CD14-positive monocyte (primary cell): ENCODE measurements around the gene ZMYND19. TPM values are rescaled to one million over a fixed set of nuclear protein-coding genes. Genes with fewer than 3 reads are reported as not detected.

Experiments
- DNase-seq, 3 donors: peaks; one replicate each; pipeline ENCODE4 v3.0.0-alpha.2; 2011 to 2022
- H2AFZ ChIP-seq: 2 replicates; pipeline ENCODE4 v1.6.0; 2012; ENCODE audit warnings: mild to moderate bottlenecking, low read depth, low read length, inconsistent platforms; ENCODE audit not compliant: insufficient read depth, poor library complexity, severe bottlenecking
- H3K27ac ChIP-seq, 2 donors: 1 replicate in 1 of 2; 2 replicates in 1 of 2; pipeline ENCODE4 v1.5.1; 2012 to 2013; ENCODE audit warnings: low read length in 2 of 2, control low read depth in 1 of 2, inconsistent platforms in 1 of 2, low read depth in 1 of 2, mild to moderate bottlenecking in 1 of 2
- H3K27me3 ChIP-seq, 2 donors: one replicate each; pipeline versions ENCODE4 v1.6.0 to v1.6.1; 2011 to 2013; ENCODE audit warnings: low read length in 2 of 2; ENCODE audit not compliant: control insufficient read depth in 2 of 2, insufficient read depth in 2 of 2
- H3K36me3 ChIP-seq, 2 donors: replicated peaks in 1 of 2; 1 replicate in 1 of 2; 2 replicates in 1 of 2; pipeline versions ENCODE4 v1.5.1 to v1.6.1; 2012 to 2013; ENCODE audit warnings: low read length in 2 of 2, control low read depth in 1 of 2, inconsistent platforms in 1 of 2, mild to moderate bottlenecking in 1 of 2; ENCODE audit not compliant: insufficient read depth in 2 of 2, control insufficient read depth in 1 of 2
- H3K4me1 ChIP-seq, 2 donors: 1 replicate in 1 of 2; 2 replicates in 1 of 2; pipeline versions ENCODE4 v1.5.1 to v1.6.1; 2012 to 2013; ENCODE audit warnings: low read length in 2 of 2, control low read depth in 1 of 2, inconsistent platforms in 1 of 2, mild to moderate bottlenecking in 1 of 2, moderate library complexity in 1 of 2; ENCODE audit not compliant: insufficient read depth in 2 of 2, control insufficient read depth in 1 of 2
- H3K4me2 ChIP-seq: replicated peaks from 2 replicates; pipeline ENCODE3; 2012; ENCODE audit warnings: low read length, moderate library complexity, mild to moderate bottlenecking; ENCODE audit not compliant: poor library complexity, severe bottlenecking; ENCODE audit errors: extremely low read depth
- H3K4me3 ChIP-seq, 3 experiments: fragments of 200-600 bp in 1 of 3; sonication (generic) in 1 of 3; replicated peaks in 1 of 3; 1 replicate in 2 of 3; 2 replicates in 1 of 3; pipeline ENCODE4 v1.5.1; 2011 to 2013; ENCODE audit warnings: low read length in 3 of 3, mild to moderate bottlenecking in 3 of 3, control low read depth in 2 of 3, low read depth in 2 of 3, inconsistent platforms in 1 of 3, moderate library complexity in 1 of 3
- H3K79me2 ChIP-seq: 2 replicates; pipeline ENCODE4 v1.6.0; 2012; ENCODE audit warnings: mild to moderate bottlenecking, control low read depth, inconsistent platforms, low read length, moderate library complexity; ENCODE audit not compliant: insufficient read depth
- H3K9ac ChIP-seq: 2 replicates; pipeline ENCODE4 v1.6.0; 2017; ENCODE audit warnings: low read length, mild to moderate bottlenecking; ENCODE audit not compliant: insufficient read depth, poor library complexity, severe bottlenecking
- H3K9me3 ChIP-seq, 2 donors: replicated peaks in 1 of 2; 1 replicate in 1 of 2; 2 replicates in 1 of 2; pipeline versions ENCODE4 v1.5.1 to v1.6.1; 2012 to 2013; ENCODE audit warnings: low read length in 2 of 2, control low read depth in 1 of 2; ENCODE audit not compliant: control insufficient read depth in 1 of 2, insufficient read depth in 1 of 2
- H4K20me1 ChIP-seq: 2 replicates; pipeline ENCODE4 v1.6.0; 2012; ENCODE audit warnings: mild to moderate bottlenecking, low read length, control low read depth, moderate library complexity; ENCODE audit not compliant: insufficient read depth
- H3K27ac Mint-ChIP-seq, 7 donors: one replicate each; pipeline ENCODE4 v1.8.0; 2020; ENCODE audit warnings: mild to moderate bottlenecking in 7 of 7, mixed read lengths in 7 of 7, moderate library complexity in 6 of 7, inconsistent platforms in 2 of 7
- H3K27me3 Mint-ChIP-seq, 3 donors: one replicate each; pipeline ENCODE4 v1.8.0; 2021 to 2022; ENCODE audit warnings: low read depth in 3 of 3, mild to moderate bottlenecking in 3 of 3, mixed read lengths in 3 of 3, moderate library complexity in 3 of 3, inconsistent platforms in 1 of 3
- H3K36me3 Mint-ChIP-seq, 2 donors: one replicate each; pipeline ENCODE4 v1.8.0; 2020; ENCODE audit warnings: mixed read lengths in 2 of 2, inconsistent platforms in 1 of 2, mild to moderate bottlenecking in 1 of 2
- H3K4me1 Mint-ChIP-seq: one replicate; pipeline ENCODE4 v1.8.0; 2020; ENCODE audit warnings: mild to moderate bottlenecking, mixed read lengths
- H3K4me3 Mint-ChIP-seq, 2 donors: one replicate each; pipeline ENCODE4 v1.8.0; 2020; ENCODE audit warnings: mild to moderate bottlenecking in 2 of 2, mixed read lengths in 2 of 2, moderate library complexity in 1 of 2
- H3K9me3 Mint-ChIP-seq, 7 donors: one replicate each; pipeline ENCODE4 v1.8.0; 2020 to 2022; ENCODE audit warnings: mixed read lengths in 7 of 7, mild to moderate bottlenecking in 6 of 7, moderate library complexity in 6 of 7, inconsistent platforms in 2 of 7
- whole genome bisulfite sequencing: methylation state at CpG from one replicate; pipeline ENCODE4 v1.1.5; 2013; ENCODE audit warnings: missing lambda C conversion rate; ENCODE audit not compliant: insufficient coverage; 5-methylcytosine and 5-hydroxymethylcytosine counted together
- intact Hi-C, 2 donors: fragments of 100-400 bp; cut with micrococcal nuclease; formaldehyde crosslinking; loops; one replicate each; pipeline versions ENCODE4 v1.15.0 to v1.15.1; 2023
- polyA plus RNA-seq, 3 donors: library from polyadenylated mRNA; depleted of rRNA in 1 of 3; unstranded in 2 of 3; stranded (reverse) in 1 of 3; fragments of 300-500 nt in 2 of 3; fragments of >200 nt in 1 of 3; fragmentation: Illumina TruSeq in 2 of 3; gene quantifications; 1 replicate in 2 of 3; 2 replicates in 1 of 3; pipeline ENCODE4 v1.2.3, GENCODE V29; 2012 to 2021
- TF ChIP-seq, protein P1 (sequence below): fragments of 200-600 bp; IDR thresholded peaks from one replicate; pipeline ENCODE4 v1.8.0; 2022; ENCODE audit warnings: antibody characterized with exemption, mild to moderate bottlenecking

ZMYND19 gene
- polyA plus RNA-seq, 3 donors, result 1.9 to 12.4 (median 4.5) TPM

DNA sequence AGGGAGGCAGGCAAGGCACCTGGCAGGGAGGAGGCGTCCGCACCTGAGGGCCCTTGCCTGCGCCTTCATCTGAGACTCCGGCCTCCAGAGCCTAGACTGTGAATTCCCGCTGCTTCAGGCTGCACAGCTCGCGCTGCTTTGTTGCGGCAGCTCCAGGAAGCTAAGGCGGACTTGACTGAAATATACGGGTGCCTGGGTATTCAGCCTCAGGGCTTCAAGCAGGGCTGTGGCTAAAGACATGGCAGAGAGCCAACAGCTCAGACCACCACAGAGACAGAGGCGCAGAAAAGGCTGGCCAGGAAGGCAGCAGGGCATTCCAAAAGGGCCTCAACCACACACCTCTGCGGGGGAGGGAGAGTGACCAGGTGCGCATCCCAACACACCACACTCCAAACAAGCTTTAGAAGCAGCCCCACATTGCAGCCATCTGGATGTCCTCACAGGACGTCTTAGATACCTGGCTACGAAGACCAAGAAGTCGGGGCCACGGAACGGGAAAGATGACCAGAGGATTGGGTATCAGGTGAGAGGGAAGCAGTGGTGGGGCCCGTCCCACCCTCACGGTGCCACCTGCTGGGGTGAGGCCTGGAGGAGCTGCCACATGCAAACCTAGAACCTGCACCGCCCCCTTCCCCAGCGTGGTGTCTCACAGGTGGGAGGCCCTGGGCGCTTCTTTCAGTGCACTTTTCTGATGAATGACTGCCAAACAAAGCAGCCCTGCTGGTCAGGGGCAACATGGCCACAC, 9.9 kb downstream of the ZMYND19 start:
- H3K9ac ChIP-seq, result no peak overlapping the region
- peaks cover 15 to 34% of the 10 kb centered on the region in 2 donors for H3K36me3 ChIP-seq
- intact Hi-C loops, result no loop called here
- DNase-seq, result no peak
- TF ChIP-seq, protein P1, sequence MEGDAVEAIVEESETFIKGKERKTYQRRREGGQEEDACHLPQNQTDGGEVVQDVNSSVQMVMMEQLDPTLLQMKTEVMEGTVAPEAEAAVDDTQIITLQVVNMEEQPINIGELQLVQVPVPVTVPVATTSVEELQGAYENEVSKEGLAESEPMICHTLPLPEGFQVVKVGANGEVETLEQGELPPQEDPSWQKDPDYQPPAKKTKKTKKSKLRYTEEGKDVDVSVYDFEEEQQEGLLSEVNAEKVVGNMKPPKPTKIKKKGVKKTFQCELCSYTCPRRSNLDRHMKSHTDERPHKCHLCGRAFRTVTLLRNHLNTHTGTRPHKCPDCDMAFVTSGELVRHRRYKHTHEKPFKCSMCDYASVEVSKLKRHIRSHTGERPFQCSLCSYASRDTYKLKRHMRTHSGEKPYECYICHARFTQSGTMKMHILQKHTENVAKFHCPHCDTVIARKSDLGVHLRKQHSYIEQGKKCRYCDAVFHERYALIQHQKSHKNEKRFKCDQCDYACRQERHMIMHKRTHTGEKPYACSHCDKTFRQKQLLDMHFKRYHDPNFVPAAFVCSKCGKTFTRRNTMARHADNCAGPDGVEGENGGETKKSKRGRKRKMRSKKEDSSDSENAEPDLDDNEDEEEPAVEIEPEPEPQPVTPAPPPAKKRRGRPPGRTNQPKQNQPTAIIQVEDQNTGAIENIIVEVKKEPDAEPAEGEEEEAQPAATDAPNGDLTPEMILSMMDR, result no peak
- Mint-ChIP-seq H3K4me1 (peaks cover 29% of the 10 kb centered on the region), H3K4me3 (no peak overlapping the region), H3K27ac (no peak overlapping the region), H3K9me3 (no peaks in the 10 kb centered on the region), H3K36me3 (peaks cover 34 to 41% of the 10 kb centered on the region in 2 donors), H3K27me3 (peaks cover 0 to 2% (median 0%) of the 10 kb centered on the region in 3 donors)
- no peak overlapping the region for H3K4me2 ChIP-seq
- no peak overlapping the region for H2AFZ ChIP-seq
- peaks cover 30% of the 10 kb centered on the region for H3K79me2 ChIP-seq
- WGBS, result 82% methylated on average over 19 of the region's 23 CpGs
- peaks cover 21% of the 10 kb centered on the region for H4K20me1 ChIP-seq
- no peaks in the 10 kb centered on the region for H3K9me3 ChIP-seq
- H3K27me3 ChIP-seq, result no peaks in the 10 kb centered on the region
- H3K4me3 ChIP-seq, result no peak overlapping the region
- H3K27ac ChIP-seq, result no peak overlapping the region
- peaks cover 17 to 31% of the 10 kb centered on the region in 2 donors for H3K4me1 ChIP-seq

DNA sequence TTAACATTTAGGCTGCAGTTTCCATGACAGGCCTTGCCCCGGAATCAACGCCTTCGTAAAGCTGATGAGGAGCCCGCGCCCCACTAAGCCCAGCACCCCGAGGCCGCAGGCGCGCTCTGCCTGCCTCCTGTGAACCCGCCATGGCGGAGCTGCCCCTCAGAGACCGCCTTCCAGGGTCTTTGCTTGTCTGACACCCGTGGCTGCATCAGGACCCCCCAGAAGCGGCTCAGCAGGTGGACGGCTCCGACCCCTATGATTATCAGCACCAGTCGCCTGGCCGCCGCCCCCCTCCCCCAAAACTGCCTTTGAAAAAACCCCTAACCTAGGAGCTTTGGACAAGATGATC, 11.1 kb downstream of the ZMYND19 start:
- H3K4me3 Mint-ChIP-seq, result peak overlapping the region; percentile 80 to 89
- H3K4me2 ChIP-seq, result peak overlapping the region; percentile 86
- peaks cover 26% of the 10 kb centered on the region for H4K20me1 ChIP-seq
- peaks cover 43 to 49% of the 10 kb centered on the region in 2 donors for H3K36me3 Mint-ChIP-seq
- intact Hi-C loops, result loop anchor here (5.0 to 10.0 kb wide), 2 partner anchors 38 to 116 kb away; partner anchors contain the start of gene EHMT1 (in 2 of the 2)
- peaks cover 32% of the 10 kb centered on the region for H3K79me2 ChIP-seq
- H3K4me1 Mint-ChIP-seq, result peaks cover 30% of the 10 kb centered on the region
- H3K4me3 ChIP-seq, result peak overlapping the region in 2 of 3 experiments; percentile 38 to 96
- no peak for DNase-seq
- peak overlapping the region; percentile 86 for H3K9ac ChIP-seq
- 61% methylated on average over 19 of the region's 19 CpGs for WGBS
- peaks cover 0 to 2% (median 0%) of the 10 kb centered on the region in 3 donors for H3K27me3 Mint-ChIP-seq
- no peaks in the 10 kb centered on the region for H3K9me3 ChIP-seq
- peak overlapping the region; percentile 97 for H2AFZ ChIP-seq
- peaks cover 24 to 45% of the 10 kb centered on the region in 2 donors for H3K36me3 ChIP-seq
- H3K4me1 ChIP-seq, result peaks cover 17 to 31% of the 10 kb centered on the region in 2 donors
- peak overlapping the region in 1 of 2 donors; percentile 77 for H3K27ac ChIP-seq
- H3K27me3 ChIP-seq, result no peaks in the 10 kb centered on the region
- TF ChIP-seq, protein P1, result no peak
- H3K9me3 Mint-ChIP-seq, result no peaks in the 10 kb centered on the region
- peak overlapping the region in 3 of 7 donors; percentile 32 to 43 (median 42) for H3K27ac Mint-ChIP-seq
